ENCODE data around the gene FTO.

FTO gene

GRCh38 chr16:53730693-53731092, 26.7 kb downstream of the FTO start:
- Histone ChIP-seq H3K79me2 (ENCODE audit: insufficient read depth, low read depth) (no peaks in the 10 kb centered on the region), H2AFZ (ENCODE audit: low read depth) (no peak overlapping the region), H4K20me1 (ENCODE audit: insufficient read depth) (no peaks in the 10 kb centered on the region), H3K4me2 (no peak overlapping the region), H3K4me3 (IDR thresholded peaks at IDR 0.05; ENCODE audit: insufficient read depth, low read depth, low read length) (no peak overlapping the region), H3K4me1 (ENCODE audit: low read depth, poor library complexity, severe bottlenecking) (no peaks in the 10 kb centered on the region), H3K36me3 (ENCODE audit: insufficient read depth) (no peaks in the 10 kb centered on the region), H3K9ac (no peak overlapping the region), H3K27ac (no peak overlapping the region), H3K27me3 (ENCODE audit: insufficient read depth, low read depth) (no peaks in the 10 kb centered on the region)
- TF ChIP-seq CTCF (conservative IDR thresholded peaks at IDR 0.05; ENCODE audit: low read depth, low read length), result no peak

- H3K36me3 ChIP-seq (ENCODE audit: insufficient read depth), result no peaks in the 10 kb centered on the region
- H3K79me2 ChIP-seq (ENCODE audit: insufficient read depth, low read depth), result no peaks in the 10 kb centered on the region
- H3K9ac ChIP-seq, result no peak overlapping the region
- no peak overlapping the region for H3K4me2 ChIP-seq
- no peaks in the 10 kb centered on the region for H3K4me1 ChIP-seq (ENCODE audit: low read depth, poor library complexity, severe bottlenecking)
- no peak overlapping the region for H3K4me3 ChIP-seq (IDR thresholded peaks at IDR 0.05; ENCODE audit: insufficient read depth, low read depth, low read length)
- no peak for TF ChIP-seq CTCF (conservative IDR thresholded peaks at IDR 0.05; ENCODE audit: low read depth, low read length)
- no peak overlapping the region for H3K27ac ChIP-seq
- H3K27me3 ChIP-seq (ENCODE audit: insufficient read depth, low read depth), result no peaks in the 10 kb centered on the region
- no peak overlapping the region for H2AFZ ChIP-seq (ENCODE audit: low read depth)
- H4K20me1 ChIP-seq (ENCODE audit: insufficient read depth), result no peaks in the 10 kb centered on the region
Observed at GRCh38 chr16:53732296-53732929, 28.5 kb downstream of the FTO start.

- no peak overlapping the region for H3K9ac ChIP-seq
- no peaks in the 10 kb centered on the region for H4K20me1 ChIP-seq (ENCODE audit: insufficient read depth)
- H3K4me1 ChIP-seq (ENCODE audit: low read depth, poor library complexity, severe bottlenecking), result no peaks in the 10 kb centered on the region
- H3K27ac ChIP-seq, result no peak overlapping the region
- TF ChIP-seq CTCF (conservative IDR thresholded peaks at IDR 0.05; ENCODE audit: low read depth, low read length), result no peak
- no peak overlapping the region for H2AFZ ChIP-seq (ENCODE audit: low read depth)
- H3K27me3 ChIP-seq (ENCODE audit: insufficient read depth, low read depth), result no peaks in the 10 kb centered on the region
- H3K4me3 ChIP-seq (IDR thresholded peaks at IDR 0.05; ENCODE audit: insufficient read depth, low read depth, low read length), result no peak overlapping the region
- H3K79me2 ChIP-seq (ENCODE audit: insufficient read depth, low read depth), result no peaks in the 10 kb centered on the region
- no peaks in the 10 kb centered on the region for H3K36me3 ChIP-seq (ENCODE audit: insufficient read depth)
- no peak overlapping the region for H3K4me2 ChIP-seq
Observed at GRCh38 chr16:53734908-53735307, 31.0 kb downstream of the FTO start.

GRCh38 chr16:53736297-53736696, 32.3 kb downstream of the FTO start:
- no peaks in the 10 kb centered on the region for H3K79me2 ChIP-seq (ENCODE audit: insufficient read depth, low read depth)
- H4K20me1 ChIP-seq (ENCODE audit: insufficient read depth), result no peaks in the 10 kb centered on the region
- no peak overlapping the region for H3K4me3 ChIP-seq (IDR thresholded peaks at IDR 0.05; ENCODE audit: insufficient read depth, low read depth, low read length)
- no peak overlapping the region for H3K9ac ChIP-seq
- peaks cover 9% of the 10 kb centered on the region for H3K4me1 ChIP-seq (ENCODE audit: low read depth, poor library complexity, severe bottlenecking)
- H2AFZ ChIP-seq (ENCODE audit: low read depth), result no peak overlapping the region
- H3K27ac ChIP-seq, result no peak overlapping the region
- H3K4me2 ChIP-seq, result no peak overlapping the region
- H3K27me3 ChIP-seq (ENCODE audit: insufficient read depth, low read depth), result no peaks in the 10 kb centered on the region
- TF ChIP-seq CTCF (conservative IDR thresholded peaks at IDR 0.05; ENCODE audit: low read depth, low read length), result no peak
- H3K36me3 ChIP-seq (ENCODE audit: insufficient read depth), result no peaks in the 10 kb centered on the region
